ACC112 (cell line): ENCODE measurements around the gene CALR3.
"Not testable (repeated sequence)": the region's sequence is repeated elsewhere in the genome, so short reads cannot be mapped to it uniquely, and the experiment has no call there.

Experiments
- H2AFZ ChIP-seq: fragments of 200-600 bp; sonication (generic); one replicate; pipeline ENCODE4 v1.6.0; 2017; ENCODE audit warnings: antibody characterized with exemption, low read length; ENCODE audit not compliant: unreplicated experiment
- H3K27ac ChIP-seq: fragments of 200-600 bp; sonication (generic); 2 replicates; pipeline ENCODE4 v1.5.1; 2014; ENCODE audit warnings: low read depth, mild to moderate bottlenecking, antibody characterized with exemption, low read length, moderate library complexity
- H3K27me3 ChIP-seq: fragments of 200-600 bp; sonication (generic); 2 replicates; pipeline ENCODE4 v1.6.1; 2014; ENCODE audit warnings: mild to moderate bottlenecking, antibody characterized with exemption, low read length, moderate library complexity, mixed read lengths; ENCODE audit not compliant: insufficient read depth
- H3K36me3 ChIP-seq: fragments of 200-600 bp; sonication (generic); 2 replicates; pipeline ENCODE4 v1.6.1; 2016; ENCODE audit warnings: mild to moderate bottlenecking, antibody characterized with exemption, low read length, moderate library complexity, mixed read lengths; ENCODE audit not compliant: insufficient read depth
- H3K4me1 ChIP-seq: fragments of 200-600 bp; sonication (generic); one replicate; pipeline ENCODE4 v1.6.1; 2016; ENCODE audit warnings: low read length, mixed read lengths; ENCODE audit not compliant: insufficient read depth, unreplicated experiment, control insufficient read depth
- H3K4me3 ChIP-seq: fragments of 200-600 bp; sonication (generic); 2 replicates; pipeline ENCODE4 v1.5.1; 2014; ENCODE audit warnings: mild to moderate bottlenecking, low read depth, low read length
- H3K79me2 ChIP-seq: fragments of 200-600 bp; sonication (generic); one replicate; pipeline ENCODE4 v1.6.0; 2016; ENCODE audit warnings: low read length; ENCODE audit not compliant: control insufficient read depth, unreplicated experiment, insufficient read depth

The CALR3 gene

GRCh38 chr19:16514383-16515019 lies 18.5 kb upstream of the CALR3 start:
- no peaks in the 10 kb centered on the region for H3K36me3 ChIP-seq
- no peaks in the 10 kb centered on the region for H3K4me1 ChIP-seq
- H2AFZ ChIP-seq, result no peak overlapping the region
- H3K27ac ChIP-seq, result no peak overlapping the region
- H3K79me2 ChIP-seq, result no peaks in the 10 kb centered on the region
- no peaks in the 10 kb centered on the region for H3K27me3 ChIP-seq
- no peak overlapping the region for H3K4me3 ChIP-seq

- H3K79me2 ChIP-seq, H2AFZ ChIP-seq, H3K27ac ChIP-seq, H3K4me1 ChIP-seq, H3K36me3 ChIP-seq, H3K4me3 ChIP-seq, H3K27me3 ChIP-seq: not testable (repeated sequence)
Measured at GRCh38 chr19:16512611-16513010, 16.6 kb upstream of the CALR3 start.

GRCh38 chr19:16509141-16510061 lies 13.4 kb upstream of the CALR3 start:
- Histone ChIP-seq H3K36me3 (no peaks in the 10 kb centered on the region), H3K27ac (no peak overlapping the region), H3K27me3 (no peaks in the 10 kb centered on the region), H3K79me2 (no peaks in the 10 kb centered on the region), H3K4me1 (no peaks in the 10 kb centered on the region), H3K4me3 (no peak overlapping the region), H2AFZ (no peak overlapping the region)

DNA sequence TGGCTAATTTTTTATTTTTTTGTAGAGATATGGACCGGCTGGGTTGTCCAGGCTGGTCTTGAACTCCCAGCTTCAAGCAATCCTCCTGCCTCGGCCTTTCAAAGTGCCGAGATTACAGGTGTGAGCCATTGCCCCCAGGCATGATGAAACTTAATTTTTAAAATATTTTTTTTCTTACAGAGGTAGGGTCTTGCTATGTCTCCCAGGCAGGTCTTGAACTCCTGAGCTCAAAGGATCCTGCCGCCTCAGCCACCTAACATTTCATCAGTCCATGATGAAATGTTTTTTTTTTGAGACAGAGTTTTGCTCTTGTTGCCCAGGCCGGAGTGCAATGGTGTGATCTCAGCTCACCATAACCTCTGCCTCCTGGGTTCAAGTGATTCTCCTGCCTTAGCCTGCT lies 12.6 kb upstream of the CALR3 start:
- Histone ChIP-seq H3K79me2 (no peaks in the 10 kb centered on the region), H3K27me3 (no peaks in the 10 kb centered on the region), H3K36me3 (no peaks in the 10 kb centered on the region)

DNA sequence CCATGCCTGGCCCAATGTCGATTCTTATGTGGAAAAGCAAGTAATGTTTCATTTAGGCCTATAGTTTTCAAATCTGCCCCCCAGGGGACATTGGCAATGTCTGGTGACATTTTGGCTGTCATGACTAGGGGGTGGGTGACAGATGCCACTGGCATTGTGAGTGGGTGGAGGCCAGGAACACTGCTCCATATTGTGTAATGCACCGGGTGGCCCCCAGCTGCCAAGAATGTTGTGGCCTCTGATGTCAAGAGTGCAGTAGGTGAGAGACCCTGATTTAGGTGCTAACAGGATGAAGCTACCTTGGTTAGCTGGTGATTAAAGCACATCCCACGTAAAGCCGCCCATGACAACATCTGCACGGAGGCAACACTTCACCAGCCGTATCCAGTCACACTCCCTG lies 11.0 kb upstream of the CALR3 start:
- Histone ChIP-seq H3K36me3 (no peaks in the 10 kb centered on the region), H2AFZ (no peak overlapping the region), H3K79me2 (no peaks in the 10 kb centered on the region), H3K4me1 (no peaks in the 10 kb centered on the region), H3K27ac (no peak overlapping the region), H3K27me3 (no peaks in the 10 kb centered on the region), H3K4me3 (no peak overlapping the region)

More for the DNA sequence above, 12.6 kb upstream of the CALR3 start:
- Histone ChIP-seq H3K4me1 (no peaks in the 10 kb centered on the region), H3K27ac (no peak overlapping the region), H2AFZ (no peak overlapping the region), H3K4me3 (no peak overlapping the region)

DNA sequence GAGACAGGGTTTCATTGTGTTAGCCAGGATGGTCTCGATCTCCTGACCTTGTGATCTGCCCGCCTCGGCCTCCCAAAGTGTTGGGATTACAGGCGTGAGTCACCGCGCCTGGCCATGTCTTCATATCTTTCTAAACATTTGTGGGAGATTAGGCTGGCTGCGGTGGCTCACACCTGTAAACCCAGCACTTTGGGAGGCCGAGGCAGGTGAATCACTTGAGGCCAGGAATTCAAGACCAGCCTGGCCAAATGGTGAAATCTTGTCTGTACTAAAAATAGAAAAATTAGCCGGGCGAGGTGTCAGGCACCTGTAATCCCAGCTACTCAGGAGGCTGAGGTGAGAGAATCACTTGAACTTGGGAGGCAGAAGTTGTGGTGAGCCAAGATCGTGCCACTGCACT lies 10.2 kb upstream of the CALR3 start:
- not testable (repeated sequence) for H2AFZ ChIP-seq, H3K79me2 ChIP-seq, H3K27ac ChIP-seq, H3K27me3 ChIP-seq, H3K4me1 ChIP-seq, H3K4me3 ChIP-seq, H3K36me3 ChIP-seq

GRCh38 chr19:16504271-16504670 lies 8.3 kb upstream of the CALR3 start:
- Histone ChIP-seq H3K27ac (no peak overlapping the region), H2AFZ (no peak overlapping the region), H3K79me2 (no peaks in the 10 kb centered on the region), H3K36me3 (no peaks in the 10 kb centered on the region), H3K27me3 (no peaks in the 10 kb centered on the region), H3K4me1 (no peaks in the 10 kb centered on the region), H3K4me3 (no peak overlapping the region)

DNA sequence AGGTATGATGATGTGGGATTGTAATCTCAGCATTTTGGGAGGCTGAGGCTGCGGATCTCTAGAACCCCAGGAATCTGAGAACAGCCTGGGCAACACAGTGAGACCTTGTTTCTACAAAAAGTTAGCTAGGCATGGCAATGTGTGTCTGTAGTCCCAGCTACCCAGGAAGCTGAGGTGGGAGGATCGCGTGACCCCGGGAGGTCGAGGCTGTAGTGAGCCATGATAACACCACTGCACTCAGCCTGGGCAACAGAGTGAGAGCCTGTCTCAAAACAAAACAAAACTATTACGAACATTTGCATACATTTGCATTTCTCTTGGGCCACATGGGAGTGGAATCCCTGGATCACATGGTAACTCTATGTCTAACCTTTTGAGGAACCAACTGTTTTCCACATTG lies 1.9 kb upstream of the CALR3 start:
- Histone ChIP-seq H3K27ac (no peak overlapping the region), H2AFZ (no peak overlapping the region)

GRCh38 chr19:16497042-16497441 lies 1.1 kb upstream of the CALR3 start:
- Histone ChIP-seq H2AFZ (peak overlapping the region; percentile 73), H3K4me3 (peak overlapping the region; percentile 78), H3K4me1 (peaks cover 4% of the 10 kb centered on the region), H3K27ac (peak overlapping the region; percentile 61; the same call in 1 of the 2 replicates), H3K36me3 (no peaks in the 10 kb centered on the region), H3K27me3 (no peaks in the 10 kb centered on the region), H3K79me2 (peaks cover 10% of the 10 kb centered on the region)

More for the DNA sequence above, 1.9 kb upstream of the CALR3 start:
- Histone ChIP-seq H3K4me1 (peaks cover 4% of the 10 kb centered on the region), H3K36me3 (no peaks in the 10 kb centered on the region), H3K4me3 (no peak overlapping the region), H3K27me3 (no peaks in the 10 kb centered on the region), H3K79me2 (peaks cover 10% of the 10 kb centered on the region)

DNA sequence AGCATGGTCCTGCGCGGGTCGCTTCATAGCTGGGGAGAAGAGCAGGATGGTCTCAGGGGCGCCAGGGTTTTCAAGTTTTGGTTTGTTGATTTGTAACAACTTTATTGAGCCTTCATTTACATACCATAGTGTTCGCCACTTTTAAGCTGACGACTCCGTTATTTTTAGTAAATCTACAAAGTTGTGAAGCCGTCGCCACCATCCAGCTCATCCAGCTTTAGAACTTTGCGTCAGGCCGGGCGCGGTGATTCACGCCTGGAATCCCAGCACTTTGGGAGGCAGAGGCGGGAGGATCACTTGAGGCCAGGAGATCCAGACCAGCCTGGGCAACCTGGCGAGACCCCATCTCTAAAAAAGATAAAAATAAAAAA lies 631 bp upstream of the CALR3 start:
- no peaks in the 10 kb centered on the region for H3K27me3 ChIP-seq
- H2AFZ ChIP-seq, result peak overlapping the region; percentile 73
- peaks cover 4% of the 10 kb centered on the region for H3K4me1 ChIP-seq
- H3K36me3 ChIP-seq, result no peaks in the 10 kb centered on the region
- peak overlapping the region; percentile 78 for H3K4me3 ChIP-seq
- peaks cover 10% of the 10 kb centered on the region for H3K79me2 ChIP-seq
- peak overlapping the region; percentile 61 for H3K27ac ChIP-seq

DNA sequence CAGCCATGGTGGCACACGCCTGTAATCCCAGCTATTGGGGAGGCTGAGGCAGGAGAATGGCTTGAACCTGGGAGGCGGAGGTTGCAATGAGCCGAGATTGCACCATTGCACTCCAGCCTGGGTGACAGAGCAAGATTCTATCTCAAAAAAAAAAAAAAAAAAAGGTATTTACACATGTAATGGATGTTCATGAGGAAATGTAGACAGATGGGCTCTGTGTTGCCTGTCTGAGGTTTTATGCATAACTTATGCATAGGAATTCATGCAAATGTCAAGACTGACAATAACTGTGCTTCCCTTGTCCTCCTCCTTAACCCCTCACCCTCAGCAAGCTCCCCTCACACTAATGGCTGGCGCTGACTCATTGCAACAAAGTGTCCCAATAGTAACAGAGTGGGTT lies 9.5 kb downstream of the CALR3 start:
- not testable (repeated sequence) for H3K4me1 ChIP-seq, H3K79me2 ChIP-seq, H3K4me3 ChIP-seq, H3K27me3 ChIP-seq, H2AFZ ChIP-seq, H3K27ac ChIP-seq, H3K36me3 ChIP-seq
